Muscle of back (tissue), 13 donors: ENCODE results near the gene FETUB. TPM values are rescaled to one million over a fixed set of nuclear protein-coding genes. Genes with fewer than 3 reads are reported as not detected.

Experiments used
- DNase-seq, 3 donors: peaks; one replicate each; pipeline versions ENCODE4 v3.0.0 to v3.0.0-alpha.2; 2013
- long read RNA-seq, 9 donors: transcript quantifications; one replicate each; lab custom pipeline, GENCODE V29; 2026
- polyA plus RNA-seq, 10 donors: library from polyadenylated mRNA; unstranded; fragments of 120-200 nt; gene quantifications; one replicate each; pipeline ENCODE4 v1.2.1, GENCODE V29; 2013; ENCODE audit not compliant: insufficient read length in 10 of 10

The FETUB gene
- polyA plus RNA-seq = under 1 TPM in 5 of 10 donors, not detected in 5; 0.08 to 0.42 (median 0.35) TPM
- long read RNA-seq, donor 1 = 0 reads
- long read RNA-seq, donor 2 = 0 reads
- long read RNA-seq, donor 3 = 0 reads
- long read RNA-seq, donor 4 = 0 reads
- long read RNA-seq, donor 5 = 0 reads
- long read RNA-seq, donor 6 = 0 reads
- long read RNA-seq, donor 7 = 0 reads
- long read RNA-seq, donor 8 = 0 reads
- long read RNA-seq, donor 9 = 0 reads

- no peak for DNase-seq
Observed at GRCh38 chr3:186639778-186640472, at the start of gene FETUB. TSS of gene FETUB (plus strand) at chr3:186640399. CDS start at chr3:186640461, 62 bp downstream.

- no peak for DNase-seq
Observed at GRCh38 chr3:186590580-186591295, 49.5 kb upstream of the FETUB start.

- no peak for DNase-seq
Observed at GRCh38 chr3:186592682-186593081, 47.5 kb upstream of the FETUB start.

- DNase-seq = no peak
Observed at GRCh38 chr3:186593862-186594261, 46.3 kb upstream of the FETUB start.

GRCh38 chr3:186594591-186595113, 45.5 kb upstream of the FETUB start:
- no peak for DNase-seq

GRCh38 chr3:186596568-186597287, 43.5 kb upstream of the FETUB start:
- DNase-seq = no peak

- peak in 1 of 3 donors; percentile 40 for DNase-seq
Observed at GRCh38 chr3:186598108-186598784, 42.0 kb upstream of the FETUB start.

- DNase-seq = no peak
Observed at GRCh38 chr3:186598794-186599141, 41.4 kb upstream of the FETUB start.

GRCh38 chr3:186599142-186599784, 40.9 kb upstream of the FETUB start:
- no peak for DNase-seq

- no peak for DNase-seq
Observed at GRCh38 chr3:186599785-186600166, 40.4 kb upstream of the FETUB start.

- no peak for DNase-seq
Observed at GRCh38 chr3:186600896-186601295, 39.3 kb upstream of the FETUB start.

- DNase-seq = no peak
Observed at GRCh38 chr3:186603159-186603558, 37.0 kb upstream of the FETUB start.

GRCh38 chr3:186605078-186605477, 35.1 kb upstream of the FETUB start:
- no peak for DNase-seq

- no peak for DNase-seq
Observed at GRCh38 chr3:186605561-186606545, 34.3 kb upstream of the FETUB start.

- DNase-seq = no peak
Observed at GRCh38 chr3:186608624-186609215, 31.5 kb upstream of the FETUB start.

GRCh38 chr3:186609247-186609868, 30.8 kb upstream of the FETUB start:
- DNase-seq = no peak

- DNase-seq = no peak
Observed at GRCh38 chr3:186612065-186612464, 28.1 kb upstream of the FETUB start.

- no peak for DNase-seq
Observed at GRCh38 chr3:186612721-186613636, 27.2 kb upstream of the FETUB start, which contains the start of gene AHSG. TSS of gene AHSG (plus strand) at chr3:186613060. CDS start at chr3:186613142, 82 bp downstream.
